Pons (tissue), 1 donor: ENCODE data around the gene PRXL2A.

Source experiments
- DNase-seq: peaks from one replicate; pipeline ENCODE4 v3.0.0-alpha.2; 2016; ENCODE audit warnings: low spot score

Gene PRXL2A, protein sequence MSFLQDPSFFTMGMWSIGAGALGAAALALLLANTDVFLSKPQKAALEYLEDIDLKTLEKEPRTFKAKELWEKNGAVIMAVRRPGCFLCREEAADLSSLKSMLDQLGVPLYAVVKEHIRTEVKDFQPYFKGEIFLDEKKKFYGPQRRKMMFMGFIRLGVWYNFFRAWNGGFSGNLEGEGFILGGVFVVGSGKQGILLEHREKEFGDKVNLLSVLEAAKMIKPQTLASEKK

GRCh38 chr10:80408242-80409101 lies at the start of gene PRXL2A:
Gene PRXL2A (plus strand): TSS chr10:80408551. CDS start chr10:80420468, 11,917 bp downstream.
- DNase-seq: peak; percentile 72

- peak; percentile 13 for DNase-seq
Observed at GRCh38 chr10:80358925-80359324, 49.4 kb upstream of the PRXL2A start.

DNA sequence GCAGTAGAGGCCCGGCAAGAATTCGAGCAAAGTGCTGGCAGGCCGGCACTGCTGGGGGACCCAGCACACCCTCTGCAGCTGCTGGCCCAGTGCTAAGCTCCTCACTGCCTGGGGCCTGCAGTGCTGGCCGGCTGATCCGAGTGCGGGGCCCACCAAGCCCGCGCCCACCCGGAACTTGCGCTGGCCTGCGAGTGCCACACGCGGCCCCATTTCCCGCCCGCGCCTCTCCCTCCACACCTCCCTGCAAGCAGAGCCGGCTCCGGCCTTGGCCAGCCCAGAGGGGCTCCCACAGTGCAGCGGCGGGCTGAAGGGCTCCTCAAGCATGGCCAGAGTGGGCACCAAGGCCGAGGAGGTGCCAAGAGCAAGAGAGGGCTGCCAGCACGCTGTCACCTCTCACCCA lies 48.7 kb upstream of the PRXL2A start:
- no peak for DNase-seq

GRCh38 chr10:80365510-80365909 lies 42.8 kb upstream of the PRXL2A start:
- DNase-seq: no peak

DNA sequence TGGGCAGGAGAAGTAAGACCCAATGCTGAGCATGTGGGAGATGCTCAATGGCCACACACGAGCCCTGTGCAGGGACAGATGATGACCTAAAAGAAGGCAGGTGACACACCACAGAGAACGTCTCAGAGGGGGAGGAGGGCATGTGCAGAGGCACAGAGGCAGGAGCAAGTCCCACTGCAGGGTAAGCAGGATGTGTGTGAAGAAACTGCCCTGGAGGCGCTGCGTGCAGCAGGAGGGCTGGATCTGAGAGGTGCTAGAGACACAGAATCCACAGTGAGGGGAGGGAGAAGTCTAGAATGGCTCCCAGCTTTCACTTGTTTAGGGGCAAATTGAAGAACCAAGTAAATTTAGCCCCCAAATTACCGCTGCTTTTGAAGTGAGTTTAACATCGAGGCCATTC lies 36.9 kb upstream of the PRXL2A start:
- no peak for DNase-seq

GRCh38 chr10:80372675-80373074 lies 35.7 kb upstream of the PRXL2A start:
- peak; percentile 68 for DNase-seq

- no peak for DNase-seq
Observed at GRCh38 chr10:80373502-80373901, 34.8 kb upstream of the PRXL2A start.

DNA sequence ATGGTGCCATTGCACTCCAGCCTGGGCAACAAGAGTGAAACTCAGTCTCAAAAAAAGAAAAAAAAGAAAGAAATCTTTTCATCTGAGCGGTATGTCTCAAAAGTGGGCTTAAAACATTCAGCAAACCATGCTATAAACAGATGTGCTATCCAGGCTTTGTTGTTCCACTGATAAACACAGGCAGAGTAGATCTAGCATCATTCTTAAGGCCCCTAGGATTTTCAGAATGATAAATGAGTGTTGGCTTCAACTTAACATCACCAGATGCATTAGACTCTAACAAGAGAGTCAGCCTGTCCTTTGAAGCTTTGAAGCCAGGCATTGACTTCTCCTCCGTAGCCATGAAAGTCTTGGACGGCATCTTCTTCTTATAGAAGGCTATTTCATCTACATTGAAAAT lies 28.6 kb upstream of the PRXL2A start:
- no peak for DNase-seq

- no peak for DNase-seq
Observed at GRCh38 chr10:80380185-80380584, 28.2 kb upstream of the PRXL2A start.

- DNase-seq: peak; percentile 59
Observed at GRCh38 chr10:80382989-80383388, 25.4 kb upstream of the PRXL2A start.

GRCh38 chr10:80390740-80391139 lies 17.6 kb upstream of the PRXL2A start:
- no peak for DNase-seq

DNA sequence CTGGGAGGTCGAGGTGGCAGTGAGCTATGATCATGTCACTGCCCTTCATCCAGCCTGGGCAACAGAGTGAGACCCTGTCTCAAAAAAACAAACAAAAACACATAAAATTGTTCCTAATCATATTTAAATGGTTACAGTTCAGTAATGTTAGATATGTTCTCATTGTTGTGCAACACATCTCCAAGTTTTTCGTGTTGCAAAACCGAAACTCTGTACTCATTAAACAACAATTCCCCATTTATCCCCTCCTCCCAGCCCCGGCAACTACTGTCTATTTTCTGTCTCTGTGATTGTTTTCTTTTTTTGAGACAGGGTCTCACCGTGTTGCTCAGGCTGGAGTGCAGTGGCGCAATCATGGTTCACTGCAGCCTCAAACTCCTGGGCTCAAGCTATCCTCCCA lies 16.1 kb upstream of the PRXL2A start:
- DNase-seq: no peak

DNA sequence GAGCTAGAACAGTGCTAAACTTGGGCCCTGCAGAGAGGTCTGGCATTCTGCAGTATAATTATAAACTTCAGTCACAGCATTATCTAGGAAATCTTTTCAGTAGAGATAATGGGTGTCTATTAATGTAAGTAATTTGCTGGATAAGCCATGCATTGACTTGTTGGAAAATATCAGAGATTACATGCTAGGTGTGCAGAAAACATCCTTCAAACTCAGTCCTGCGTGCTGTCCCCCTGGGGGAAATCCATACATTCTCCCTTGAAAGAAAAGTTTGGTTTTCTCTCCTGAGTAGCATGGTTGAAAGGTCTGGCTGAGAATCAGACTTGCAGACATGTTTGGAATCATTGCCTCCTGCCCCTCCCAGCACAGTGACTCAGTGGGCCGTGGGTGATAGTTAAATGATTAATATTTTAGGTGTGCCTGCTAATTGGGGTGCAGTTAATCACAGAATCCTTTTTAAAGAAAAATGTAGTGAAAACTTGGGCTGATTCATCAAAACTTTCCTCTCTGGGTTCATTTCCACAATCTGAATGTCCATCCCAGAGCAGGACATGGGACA lies 13.9 kb upstream of the PRXL2A start:
- no peak for DNase-seq

GRCh38 chr10:80397014-80397413 lies 11.3 kb upstream of the PRXL2A start:
- no peak for DNase-seq

DNA sequence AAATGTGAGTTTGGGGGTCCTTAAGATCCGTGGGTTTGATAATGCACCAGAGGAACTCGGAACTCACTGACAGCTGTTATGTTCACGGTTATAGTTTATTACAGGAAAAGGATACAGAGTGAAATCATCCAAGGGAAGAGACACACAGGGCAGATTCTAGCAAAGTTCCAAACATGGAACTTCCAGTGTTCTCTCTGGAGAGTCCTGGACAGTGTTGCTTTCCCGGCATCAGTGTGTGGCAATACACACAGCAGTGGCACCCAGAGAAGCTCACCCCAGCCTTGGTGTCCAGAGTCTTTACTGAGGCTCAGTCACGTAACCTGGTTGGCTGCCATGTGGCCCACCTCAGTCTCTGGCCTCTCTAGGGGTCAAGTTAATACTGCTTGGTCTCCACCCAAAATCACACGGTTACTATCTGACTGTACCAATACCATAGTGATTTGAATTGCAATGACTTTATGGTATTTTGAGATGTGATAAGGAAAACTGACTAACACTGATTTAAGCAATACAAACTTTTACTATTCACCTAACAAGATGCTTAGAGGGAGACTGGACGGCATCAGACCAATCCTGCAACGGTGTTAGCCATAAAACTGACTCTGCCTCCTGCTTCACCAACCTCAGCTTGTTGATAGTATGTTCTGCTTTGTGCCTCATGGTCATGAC lies 8.1 kb upstream of the PRXL2A start:
- no peak for DNase-seq

- DNase-seq: no peak
Observed at GRCh38 chr10:80405035-80405434, 3.3 kb upstream of the PRXL2A start.

GRCh38 chr10:80405626-80406025 lies 2.7 kb upstream of the PRXL2A start:
- DNase-seq: no peak

- no peak for DNase-seq
Observed at GRCh38 chr10:80406204-80406603, 2.1 kb upstream of the PRXL2A start.

DNA sequence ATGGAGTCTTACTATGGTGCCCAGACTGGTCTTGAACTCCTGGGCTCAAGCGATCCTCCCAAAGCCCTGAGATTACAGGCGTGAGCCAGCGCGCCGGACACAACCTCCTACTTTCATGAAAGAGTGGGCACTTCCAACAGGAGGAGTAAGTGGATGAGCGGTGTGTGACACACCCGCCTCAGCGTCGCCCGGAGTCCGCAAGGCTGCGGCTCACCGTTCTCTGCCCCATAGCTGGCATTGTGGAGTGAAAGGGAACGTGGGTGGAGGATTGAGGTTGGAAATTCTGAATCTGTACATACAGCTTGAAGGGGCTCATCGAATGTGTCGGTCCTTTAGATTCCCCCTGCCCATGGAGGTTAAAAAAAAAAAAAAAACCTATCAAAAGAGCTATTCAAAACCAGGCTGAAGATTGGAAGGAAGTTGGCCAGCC lies 524 bp upstream of the PRXL2A start:
- peak; percentile 36 for DNase-seq

GRCh38 chr10:80409121-80409520 lies 770 bp downstream of the PRXL2A start:
- DNase-seq: no peak

GRCh38 chr10:80410122-80410521 lies 1.8 kb downstream of the PRXL2A start:
- DNase-seq: no peak

GRCh38 chr10:80410578-80411145 lies 2.3 kb downstream of the PRXL2A start:
- no peak for DNase-seq
